Body of pancreas (tissue), 4 donors: ENCODE data around the gene KIRREL3.

Experiments
- CTCF ChIP-seq, 7 experiments: fragments of 450-650 bp in 4 of 7; fragments of 200-600 bp in 3 of 7; sonication (generic) in 3 of 7; IDR thresholded peaks; one replicate each; pipeline ENCODE4 v1.5.1; 2016 to 2019; ENCODE audit warnings: antibody characterized with exemption in 7 of 7
- POLR2A ChIP-seq, 3 donors: fragments of 450-650 bp; IDR thresholded peaks; one replicate each; pipeline ENCODE4 v1.6.1; 2016; ENCODE audit warnings: antibody characterized with exemption in 3 of 3, mild to moderate bottlenecking in 2 of 3

- TF ChIP-seq CTCF (IDR thresholded peaks at IDR 0.05) (no peak), POLR2A (IDR thresholded peaks at IDR 0.05) (no peak)
Observed at GRCh38 chr11:126423154-126423553, 577.4 kb downstream of the KIRREL3 start.
